ENCODE measurements around the gene KRTAP4-9. TPM values are rescaled to one million over a fixed set of nuclear protein-coding genes. Genes with fewer than 3 reads are reported as not detected.
"Not testable (repeated sequence)": the region's sequence is repeated elsewhere in the genome, so short reads cannot be mapped to it uniquely, and the experiment has no call there.

The KRTAP4-9 gene
- not detected for total RNA-seq
- long read RNA-seq, result 0 reads

- ATAC-seq; DNase-seq; intact Hi-C loops (cut with DNase I, micrococcal nuclease): not testable (repeated sequence)
Measured at GRCh38 chr17:41105347-41105746, at the start of gene KRTAP4-9. Gene KRTAP4-9, plus strand, starts transcription at chr17:41105389. Its CDS starts 0 bp downstream, at chr17:41105389.

DNA sequence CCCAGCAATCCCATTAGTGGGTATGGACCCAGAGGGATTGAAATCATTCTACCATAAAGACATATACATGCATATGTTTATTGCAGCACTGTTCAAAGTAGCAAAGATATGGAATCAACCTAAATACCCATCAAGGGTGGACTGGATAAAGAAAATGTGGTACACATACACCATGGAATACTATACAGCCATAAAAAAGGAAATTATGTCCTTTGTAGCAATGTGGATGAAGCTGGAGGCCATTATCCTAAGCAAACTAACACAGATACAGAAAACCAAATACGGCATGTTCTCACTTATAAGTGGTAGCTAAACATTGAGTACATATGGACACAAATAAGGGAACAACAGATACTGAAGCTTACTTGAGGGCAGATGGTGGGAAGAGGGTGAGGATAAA, 47.6 kb upstream of the KRTAP4-9 start:
- DNase-seq, result no peak
- ATAC-seq, result no peak
- intact Hi-C loops (cut with DNase I, micrococcal nuclease), result no loop called here

- DNase-seq (no peak), ATAC-seq (no peak)
- intact Hi-C loops (cut with DNase I, micrococcal nuclease), result no loop called here
Measured at GRCh38 chr17:41058741-41059140, 46.4 kb upstream of the KRTAP4-9 start.

- ATAC-seq; DNase-seq; intact Hi-C loops (cut with DNase I, micrococcal nuclease): not testable (repeated sequence)
Measured at GRCh38 chr17:41059276-41060051, 45.7 kb upstream of the KRTAP4-9 start.

GRCh38 chr17:41060052-41060604, 45.1 kb upstream of the KRTAP4-9 start, which contains the start of gene KRTAP2-3:
Gene KRTAP2-3, minus strand, starts transcription at chr17:41060114. Its CDS starts 64 bp downstream, at chr17:41060050.
- ATAC-seq, result no peak
- DNase-seq, result no peak
- intact Hi-C loops (cut with DNase I, micrococcal nuclease), result no loop called here

DNA sequence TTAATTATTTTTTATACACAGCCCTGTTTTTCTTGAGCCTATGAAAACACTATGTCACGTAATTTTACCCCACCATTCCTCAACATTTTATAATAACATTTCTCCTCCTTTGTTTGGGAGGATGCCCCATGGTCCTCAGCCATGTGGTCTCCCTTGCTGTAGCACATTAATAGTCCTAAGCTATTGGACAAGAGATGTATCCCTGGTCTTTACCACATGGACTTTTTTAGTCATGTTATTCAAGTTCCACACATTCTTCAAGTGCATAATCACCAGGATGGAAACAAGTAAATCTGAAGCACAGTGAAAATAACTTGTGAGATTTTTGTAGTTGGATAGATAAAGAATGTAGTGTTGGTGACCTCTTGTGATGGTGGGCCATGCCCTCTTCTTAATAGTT, 43.2 kb upstream of the KRTAP4-9 start:
- ATAC-seq, result no peak
- intact Hi-C loops (cut with DNase I, micrococcal nuclease), result no loop called here
- no peak for DNase-seq

DNA sequence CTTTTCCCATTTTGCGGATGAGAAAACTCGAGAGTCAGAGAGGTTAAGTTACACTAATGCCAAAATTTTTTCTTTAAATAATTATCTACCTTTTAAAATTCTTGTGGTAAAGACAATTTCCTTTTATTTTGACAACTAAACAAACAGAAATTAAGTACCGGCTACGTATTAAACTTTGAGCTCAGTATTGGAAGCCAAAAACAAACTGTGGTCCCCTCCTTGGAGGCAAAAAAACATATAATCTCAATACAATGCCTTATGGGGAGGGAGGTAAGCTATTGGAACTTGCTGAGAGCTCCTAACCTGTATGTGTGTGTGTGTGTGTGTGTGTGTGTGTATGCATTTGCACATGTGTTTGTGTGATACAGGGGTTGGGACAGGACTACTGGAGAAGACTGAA, 41.7 kb upstream of the KRTAP4-9 start:
- DNase-seq (no peak), ATAC-seq (no peak)
- intact Hi-C loops (cut with DNase I, micrococcal nuclease), result no loop called here

DNA sequence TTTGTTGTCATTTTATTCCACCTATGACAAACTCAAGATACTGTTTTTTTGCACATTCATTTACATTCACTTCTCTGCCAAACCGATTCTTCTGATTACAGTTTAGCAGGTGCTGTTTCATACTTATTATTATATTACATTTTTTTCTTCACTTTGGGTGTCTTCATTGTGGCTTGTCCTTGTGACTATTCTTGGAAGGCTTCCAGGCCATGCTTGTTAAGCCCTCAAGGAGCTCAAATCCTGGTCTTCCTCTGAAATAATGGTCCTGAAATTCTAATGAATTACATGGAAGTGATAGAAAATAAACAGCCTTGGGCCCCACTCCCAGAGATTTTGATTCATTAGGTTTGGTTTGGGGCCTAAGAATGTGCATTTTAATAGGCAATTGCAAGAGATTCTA, 40.9 kb upstream of the KRTAP4-9 start:
- no peak for ATAC-seq
- no peak for DNase-seq
- intact Hi-C loops (cut with DNase I, micrococcal nuclease), result no loop called here

DNA sequence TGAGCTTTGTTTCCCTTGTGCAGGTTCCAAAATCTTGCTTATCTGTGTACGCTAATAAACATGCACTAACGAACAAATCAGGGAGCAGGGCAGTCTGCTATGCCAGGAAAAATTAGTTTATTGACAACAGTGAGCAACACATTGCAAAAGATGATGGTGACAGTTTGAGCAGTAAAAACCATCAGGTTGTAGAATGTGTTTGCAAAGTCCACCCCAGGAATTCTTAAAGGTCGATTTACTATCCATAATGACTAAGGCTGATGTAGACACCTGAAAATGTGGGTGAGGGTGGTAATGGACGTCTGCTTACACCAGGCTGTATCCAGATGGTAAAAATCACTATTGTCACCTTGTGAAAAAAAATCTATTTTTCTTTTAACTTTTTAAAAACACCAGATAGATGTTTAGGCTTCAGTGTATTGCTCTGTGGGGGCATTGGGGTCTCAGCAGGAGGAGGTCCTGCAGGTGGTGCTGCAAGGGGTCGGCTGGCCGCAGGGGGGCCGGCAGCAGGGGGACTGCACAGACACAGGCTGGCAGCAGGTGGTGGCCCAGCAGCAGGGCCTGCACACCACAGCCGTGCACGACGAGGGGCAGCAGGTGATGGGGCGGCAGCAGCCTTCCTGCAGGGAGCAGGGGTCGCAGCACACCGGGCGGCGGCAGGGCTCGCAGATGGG, 40.0 kb upstream of the KRTAP4-9 start:
- intact Hi-C loops (cut with DNase I, micrococcal nuclease); ATAC-seq; DNase-seq: not testable (repeated sequence)

GRCh38 chr17:41065829-41066624, 39.2 kb upstream of the KRTAP4-9 start, which contains the start of gene KRTAP2-4:
Gene KRTAP2-4, minus strand, starts transcription at chr17:41065879. Its CDS starts 34 bp downstream, at chr17:41065845.
- DNase-seq (no peak), ATAC-seq (no peak)
- intact Hi-C loops (cut with DNase I, micrococcal nuclease), result no loop called here

DNA sequence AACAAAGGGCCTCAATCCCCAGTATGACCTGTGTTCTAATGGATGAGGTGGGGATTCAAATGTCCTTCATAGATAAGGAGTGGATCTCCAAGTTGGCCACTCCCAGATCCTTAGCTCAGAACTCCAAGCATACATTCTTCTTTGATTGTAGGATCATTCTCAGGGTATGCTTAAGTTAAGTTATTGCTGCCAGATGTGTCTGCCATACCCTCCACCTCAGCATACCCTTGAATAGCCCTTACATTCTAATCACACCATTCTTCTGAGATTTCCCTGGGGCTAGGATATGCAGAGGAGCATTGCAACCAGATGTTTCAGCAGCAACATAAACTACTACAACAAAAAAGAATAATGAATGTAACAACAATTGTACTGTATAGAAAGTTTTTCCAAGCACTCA, 37.9 kb upstream of the KRTAP4-9 start:
- no peak for DNase-seq
- intact Hi-C loops (cut with DNase I, micrococcal nuclease), result no loop called here
- ATAC-seq, result no peak

DNA sequence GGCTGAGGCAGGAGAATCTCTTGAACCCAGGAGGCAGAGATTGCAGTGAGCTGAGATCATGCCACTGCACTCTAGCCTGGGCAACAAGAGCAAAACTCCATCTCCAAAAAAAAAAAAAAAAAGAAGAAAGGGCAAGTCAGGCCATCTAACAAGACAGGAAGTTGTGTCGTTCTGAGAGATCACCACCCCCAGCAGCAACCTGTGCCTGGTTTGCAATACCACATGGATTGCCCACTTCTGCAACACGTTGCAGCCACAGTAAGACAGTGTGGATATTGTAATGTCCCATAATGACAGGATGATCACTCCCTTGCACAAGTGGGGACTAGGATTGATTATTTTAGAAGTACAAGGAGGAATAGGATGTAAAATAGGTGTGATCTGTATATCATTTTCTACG, 36.2 kb upstream of the KRTAP4-9 start:
- no peak for DNase-seq
- ATAC-seq, result no peak
- intact Hi-C loops (cut with DNase I, micrococcal nuclease), result no loop called here

- DNase-seq, result no peak
- ATAC-seq, result no peak
- intact Hi-C loops (cut with DNase I, micrococcal nuclease), result no loop called here
Measured at GRCh38 chr17:41071606-41072360, 33.4 kb upstream of the KRTAP4-9 start.

GRCh38 chr17:41073676-41074075, 31.5 kb upstream of the KRTAP4-9 start:
- no peak for ATAC-seq
- intact Hi-C loops (cut with DNase I, micrococcal nuclease), result no loop called here
- no peak for DNase-seq

DNA sequence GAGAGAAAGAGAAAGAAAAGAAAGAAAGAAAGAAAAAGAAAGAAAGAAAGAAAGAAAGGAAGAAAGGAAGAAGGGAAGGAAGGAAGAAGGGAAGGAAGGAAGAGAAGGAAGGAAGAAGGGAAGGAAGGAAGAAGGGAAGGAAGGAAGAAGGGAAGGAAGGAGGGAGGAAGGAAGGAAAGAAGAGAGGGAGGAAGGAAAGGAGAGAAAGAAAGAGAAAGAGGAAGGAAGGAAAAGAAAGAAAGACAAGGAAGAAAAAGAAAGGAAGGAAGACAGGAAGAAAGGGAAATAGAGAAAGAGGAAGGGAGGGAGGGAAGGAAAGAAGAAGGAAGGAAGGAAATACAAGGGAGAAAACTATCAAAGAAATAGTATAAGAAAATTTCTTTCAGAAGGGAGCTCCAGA, 28.4 kb upstream of the KRTAP4-9 start:
- DNase-seq (no peak), ATAC-seq (no peak)
- intact Hi-C loops (cut with DNase I, micrococcal nuclease), result no loop called here

GRCh38 chr17:41082626-41083025, 22.6 kb upstream of the KRTAP4-9 start:
- DNase-seq, result no peak
- ATAC-seq, result no peak
- intact Hi-C loops (cut with DNase I, micrococcal nuclease), result no loop called here

DNA sequence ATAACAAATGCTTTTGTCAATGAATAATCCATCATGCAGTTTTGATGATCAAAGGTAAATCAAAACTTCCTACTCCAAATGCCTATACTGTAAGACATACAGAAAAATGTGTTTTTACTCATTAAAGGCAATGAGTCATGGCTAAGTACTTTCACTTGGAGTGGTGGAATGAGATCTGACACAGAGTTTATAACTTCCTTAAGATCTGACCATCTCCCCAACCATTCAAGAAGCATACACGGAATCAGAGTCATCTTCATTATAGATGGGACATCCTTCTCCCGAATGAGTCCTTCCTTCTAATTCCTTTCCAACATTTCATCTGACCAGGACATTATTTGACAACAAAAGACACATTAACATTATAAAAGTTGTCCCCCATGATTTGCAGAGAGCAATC, 21.8 kb upstream of the KRTAP4-9 start:
- ATAC-seq; intact Hi-C loops (cut with DNase I, micrococcal nuclease); DNase-seq: not testable (repeated sequence)

DNA sequence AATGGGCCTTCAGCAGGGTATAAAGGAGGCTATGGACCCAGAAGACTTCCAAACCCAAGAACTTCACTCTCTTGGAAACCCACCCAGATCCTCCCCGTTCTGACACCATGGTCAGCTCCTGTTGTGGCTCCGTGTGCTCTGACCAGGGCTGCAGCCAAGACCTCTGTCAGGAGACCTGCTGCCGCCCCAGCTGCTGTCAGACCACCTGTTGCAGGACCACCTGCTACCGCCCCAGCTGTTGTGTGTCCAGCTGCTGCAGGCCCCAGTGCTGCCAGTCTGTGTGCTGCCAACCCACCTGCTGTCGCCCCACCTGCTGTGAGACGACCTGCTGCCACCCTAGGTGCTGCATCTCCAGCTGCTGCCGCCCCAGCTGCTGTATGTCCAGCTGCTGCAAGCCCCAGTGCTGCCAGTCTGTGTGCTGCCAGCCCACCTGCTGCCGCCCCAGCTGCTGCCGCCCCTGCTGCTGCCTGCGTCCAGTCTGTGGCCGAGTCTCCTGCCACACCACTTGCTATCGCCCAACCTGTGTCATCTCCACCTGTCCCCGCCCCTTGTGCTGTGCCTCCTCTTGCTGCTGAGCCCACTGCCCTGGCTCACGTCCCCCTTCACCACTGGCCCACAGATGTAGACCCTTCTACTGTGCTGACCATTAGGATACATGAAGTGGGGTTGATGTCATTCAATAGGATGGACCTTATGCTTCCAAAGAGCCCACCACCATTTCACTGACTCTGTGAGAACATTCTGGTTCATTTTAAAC, 20.9 kb upstream of the KRTAP4-9 start, which contains the start of gene KRTAP4-7:
TSS of gene KRTAP4-7 (plus strand) at position 51 of the 757 bp plus-strand sequence. CDS start at position 108, 57 bp downstream.
- intact Hi-C loops (cut with DNase I, micrococcal nuclease); ATAC-seq; DNase-seq: not testable (repeated sequence)
